ENCODE results near the gene EEF1G.

GRCh38 chr11:62546929-62547625 lies 26.6 kb downstream of the EEF1G start:
- TF ChIP-seq, protein P1, sequence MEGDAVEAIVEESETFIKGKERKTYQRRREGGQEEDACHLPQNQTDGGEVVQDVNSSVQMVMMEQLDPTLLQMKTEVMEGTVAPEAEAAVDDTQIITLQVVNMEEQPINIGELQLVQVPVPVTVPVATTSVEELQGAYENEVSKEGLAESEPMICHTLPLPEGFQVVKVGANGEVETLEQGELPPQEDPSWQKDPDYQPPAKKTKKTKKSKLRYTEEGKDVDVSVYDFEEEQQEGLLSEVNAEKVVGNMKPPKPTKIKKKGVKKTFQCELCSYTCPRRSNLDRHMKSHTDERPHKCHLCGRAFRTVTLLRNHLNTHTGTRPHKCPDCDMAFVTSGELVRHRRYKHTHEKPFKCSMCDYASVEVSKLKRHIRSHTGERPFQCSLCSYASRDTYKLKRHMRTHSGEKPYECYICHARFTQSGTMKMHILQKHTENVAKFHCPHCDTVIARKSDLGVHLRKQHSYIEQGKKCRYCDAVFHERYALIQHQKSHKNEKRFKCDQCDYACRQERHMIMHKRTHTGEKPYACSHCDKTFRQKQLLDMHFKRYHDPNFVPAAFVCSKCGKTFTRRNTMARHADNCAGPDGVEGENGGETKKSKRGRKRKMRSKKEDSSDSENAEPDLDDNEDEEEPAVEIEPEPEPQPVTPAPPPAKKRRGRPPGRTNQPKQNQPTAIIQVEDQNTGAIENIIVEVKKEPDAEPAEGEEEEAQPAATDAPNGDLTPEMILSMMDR (conservative IDR thresholded peaks at IDR 0.05; ENCODE audit: low read length) = no peak
- no peak for TF ChIP-seq EZH2phosphoT487 (IDR thresholded peaks at IDR 0.05; ENCODE audit: borderline replicate concordance, low read depth, low read length)

Measured in OCI-LY7 (cell line).